Stimulated activated CD4-positive, alpha-beta T cell treated with anti-CD3 and anti-CD28 coated beads, Interleukin-1b, Interleukin-23, amount 100 ng/mL, for 48 hours (primary cell): ENCODE measurements around the gene HSFX1.
"Not testable (repeated sequence)": the region's sequence is repeated elsewhere in the genome, so short reads cannot be mapped to it uniquely, and the experiment has no call there.

Source experiments
- DNase-seq: peaks from one replicate; pipeline ENCODE4 v3.0.0-alpha.2; 2020

Gene HSFX1

DNA sequence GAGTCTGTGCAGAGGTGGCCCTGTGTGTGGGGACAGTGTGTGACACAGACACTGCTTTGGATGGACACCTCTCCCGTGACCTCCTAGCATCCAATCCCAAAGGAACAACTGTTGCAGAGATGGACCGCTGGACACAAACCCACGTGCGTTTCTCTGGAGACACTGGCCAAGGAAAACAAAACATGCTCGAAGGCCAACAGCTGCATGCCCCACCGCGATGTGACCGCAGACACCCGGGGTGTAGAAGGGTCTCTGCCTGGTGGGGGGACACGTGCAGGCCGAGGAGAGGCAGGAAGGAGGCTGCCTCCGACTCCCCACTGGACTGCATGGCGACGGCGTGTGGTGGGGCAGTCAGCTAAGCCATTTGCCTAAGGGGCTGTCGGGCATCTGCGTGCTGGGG is at the start of gene HSFX1:
Gene HSFX1, plus strand, starts transcription at position 301 of the 400 bp plus-strand sequence. CDS start 614 bp downstream, outside the sequence.
- not testable (repeated sequence) for DNase-seq

- not testable (repeated sequence) for DNase-seq
Measured at GRCh38 chrX:149727308-149727707, 46.6 kb upstream of the HSFX1 start.

DNA sequence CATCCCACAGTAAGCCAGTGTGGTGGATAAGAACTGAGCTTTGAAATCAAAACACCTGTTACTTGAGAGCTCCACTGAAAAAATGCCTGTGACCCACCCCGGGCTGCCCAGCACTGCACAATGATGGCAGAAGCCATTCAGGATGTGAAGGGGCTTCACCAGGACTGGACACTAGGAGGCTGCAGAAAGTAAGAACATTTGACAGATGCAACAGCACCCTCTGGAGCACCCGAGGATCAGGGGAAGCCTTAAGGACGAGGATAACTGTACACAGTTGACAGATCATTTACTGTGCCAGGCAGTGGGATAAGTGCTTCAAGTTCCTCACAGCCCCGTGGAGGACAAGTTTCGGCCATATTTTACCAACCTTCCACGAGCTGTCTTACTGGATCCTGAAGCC is 31.6 kb upstream of the HSFX1 start:
- not testable (repeated sequence) for DNase-seq

DNA sequence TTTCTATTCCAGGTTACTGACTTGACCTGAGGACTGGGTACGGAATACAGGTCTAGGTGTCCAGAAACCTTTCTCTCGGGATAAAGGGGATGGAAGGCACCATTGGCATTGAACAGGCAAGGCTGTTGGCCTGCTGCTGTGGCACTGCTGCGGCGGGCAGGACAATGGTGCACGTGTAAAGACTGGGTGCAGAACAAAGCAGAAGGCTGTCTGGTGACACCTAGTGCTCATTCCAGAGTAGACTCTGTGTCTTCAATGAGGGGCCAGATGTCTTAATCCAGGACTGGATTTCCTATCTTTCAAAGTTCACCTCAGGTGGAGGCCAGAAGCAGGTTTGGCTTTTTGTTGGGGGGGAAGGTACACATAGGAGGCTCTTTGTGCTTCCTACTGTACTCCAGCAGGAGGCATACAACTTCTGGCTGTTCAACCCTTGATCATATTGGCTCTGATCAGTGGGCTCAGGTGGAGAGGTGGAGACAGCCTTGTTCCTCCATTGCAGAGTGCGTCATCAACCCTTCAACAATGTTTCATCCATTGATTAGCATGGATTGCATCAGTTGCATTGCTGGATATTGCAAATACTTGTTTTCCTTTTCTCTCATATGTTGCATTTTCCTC is 27.4 kb upstream of the HSFX1 start:
- DNase-seq: not testable (repeated sequence)

- no peak for DNase-seq
Measured at GRCh38 chrX:149757206-149758067, 16.4 kb upstream of the HSFX1 start.

DNA sequence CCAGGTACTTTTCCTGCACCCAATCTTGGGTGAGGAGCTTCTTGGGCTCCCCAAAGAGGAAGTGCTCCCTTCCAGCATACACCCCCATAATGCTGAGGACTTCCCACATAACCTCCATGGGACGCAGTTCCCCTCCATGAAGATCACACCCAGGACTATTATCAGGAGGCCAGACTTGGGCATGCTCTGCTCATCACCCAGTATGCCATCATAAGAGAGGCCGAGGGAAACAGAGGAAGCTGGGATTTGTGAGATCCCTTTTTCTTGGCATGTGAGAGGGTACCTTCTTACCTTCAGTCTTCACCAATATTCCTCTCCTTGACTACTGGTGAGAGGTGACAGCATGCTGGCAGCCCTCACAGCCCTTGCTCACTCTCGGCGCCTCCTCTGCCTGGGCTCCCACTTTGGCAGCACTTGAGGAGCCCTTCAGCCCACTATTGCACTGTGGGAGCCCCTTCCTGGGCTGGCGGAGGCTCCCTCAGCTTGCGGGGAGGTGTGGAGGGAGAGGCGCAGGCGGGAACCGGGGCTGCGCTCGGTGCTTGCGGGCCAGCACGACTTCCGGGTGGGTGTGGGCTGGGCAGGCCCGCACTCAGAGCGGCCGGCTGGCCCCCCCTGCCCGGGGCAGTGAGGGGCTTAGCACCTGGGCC is 15.7 kb upstream of the HSFX1 start:
- no peak for DNase-seq

- not testable (repeated sequence) for DNase-seq
Measured at GRCh38 chrX:149758715-149759078, 15.2 kb upstream of the HSFX1 start.

DNA sequence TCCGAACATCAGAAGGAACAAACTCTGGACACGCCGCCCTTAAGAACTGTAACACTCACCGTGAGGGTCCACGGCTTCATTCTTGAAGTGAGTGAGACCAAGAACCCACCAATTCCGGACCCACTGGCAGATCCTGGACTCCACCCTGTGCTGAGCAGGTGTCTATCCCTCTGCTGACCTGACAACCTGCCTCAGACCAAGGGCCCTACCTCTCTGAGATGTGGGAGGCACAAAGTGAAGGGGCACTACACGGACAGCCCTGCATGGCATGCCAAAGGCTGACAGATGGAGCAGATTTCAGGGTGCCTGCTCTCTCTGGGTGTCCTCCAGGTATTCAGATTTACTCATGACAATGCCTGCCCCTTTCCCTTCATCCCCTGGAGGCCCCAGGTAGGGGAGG is 14.0 kb upstream of the HSFX1 start:
- DNase-seq: no peak

DNA sequence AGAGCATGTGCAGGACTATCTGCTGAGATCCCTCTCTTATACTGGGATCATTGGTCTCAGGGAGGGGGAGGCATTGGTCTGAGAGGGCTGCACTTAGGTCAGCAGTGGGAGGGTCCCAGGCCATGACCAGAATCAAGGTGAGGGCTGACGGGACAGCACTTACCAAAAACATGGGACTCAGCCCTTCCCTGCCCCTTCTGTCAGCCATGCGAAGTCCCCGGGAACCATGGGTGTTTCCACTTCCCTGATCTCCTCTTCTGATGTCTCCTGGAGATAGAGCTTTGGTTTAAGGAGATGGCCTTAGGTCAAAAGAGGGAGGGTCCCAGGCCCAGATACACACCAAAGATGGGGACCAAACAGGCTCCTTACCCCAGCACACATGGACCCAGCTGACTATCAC is 12.9 kb upstream of the HSFX1 start:
- DNase-seq: no peak

- DNase-seq: not testable (repeated sequence)
Measured at GRCh38 chrX:149761858-149762674, 11.8 kb upstream of the HSFX1 start.

- no peak for DNase-seq
Measured at GRCh38 chrX:149762696-149763614, 10.9 kb upstream of the HSFX1 start.

DNA sequence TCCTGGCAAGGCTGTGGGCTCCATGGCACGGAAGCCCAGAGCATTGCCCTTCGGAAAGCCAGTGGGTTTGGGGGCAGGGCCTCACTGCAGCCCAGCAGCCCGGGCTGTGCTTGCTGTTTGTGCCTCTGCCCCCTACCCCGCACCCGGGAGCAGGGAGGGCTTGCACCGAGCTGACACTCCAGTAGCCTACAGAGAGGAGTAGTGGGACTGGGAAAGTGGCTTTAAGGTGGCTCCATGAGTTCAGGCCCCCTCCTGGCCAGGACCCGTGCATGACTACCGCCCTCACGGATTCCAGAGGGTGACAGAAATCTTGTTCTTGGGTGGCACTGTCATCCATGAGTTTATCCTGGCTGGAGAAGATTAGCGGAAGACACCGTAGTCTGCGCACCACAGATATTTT is 3.5 kb upstream of the HSFX1 start:
- DNase-seq: not testable (repeated sequence)

DNA sequence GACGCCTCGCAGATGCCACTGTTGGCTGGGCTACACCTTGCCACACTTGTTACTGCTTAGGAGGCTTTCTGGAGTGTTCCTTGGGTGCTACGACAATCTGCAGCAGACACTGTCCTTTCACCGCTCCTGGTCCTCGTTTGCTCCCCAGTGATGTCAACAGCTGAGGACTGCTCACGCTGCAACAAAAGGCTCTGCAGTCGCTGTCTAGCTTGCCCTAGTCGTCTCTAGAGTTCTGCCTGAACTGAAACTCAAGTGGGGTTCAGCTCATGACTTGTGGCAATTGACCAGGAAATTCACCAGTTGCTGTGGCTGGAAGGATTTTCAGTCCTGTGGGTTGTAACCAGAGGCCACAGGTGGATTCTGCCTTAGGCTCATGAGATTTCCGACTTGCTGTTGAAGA is 842 bp upstream of the HSFX1 start:
- not testable (repeated sequence) for DNase-seq

DNA sequence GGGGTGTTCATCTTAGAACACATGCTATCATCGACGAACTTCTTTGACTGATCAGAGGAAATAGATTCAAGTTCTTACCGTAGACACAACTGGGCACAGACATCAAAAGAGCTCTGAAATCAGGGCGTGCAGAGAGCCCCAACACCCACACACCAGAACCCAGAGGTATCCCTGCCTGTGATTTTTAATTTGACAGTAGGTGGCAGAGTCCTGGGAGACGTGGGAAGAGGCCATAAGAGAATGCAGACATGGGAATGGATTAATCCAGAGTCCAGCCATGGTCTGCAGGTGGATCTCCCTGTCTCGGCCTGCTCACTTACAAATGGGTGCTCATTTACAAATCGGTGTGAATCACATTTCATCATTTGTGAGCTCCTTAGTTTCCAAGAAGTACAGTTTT is 4.1 kb downstream of the HSFX1 start:
- not testable (repeated sequence) for DNase-seq

- not testable (repeated sequence) for DNase-seq
Measured at GRCh38 chrX:149781727-149782126, 7.9 kb downstream of the HSFX1 start, which contains the start of gene MAGEA9. Gene MAGEA9, plus strand, starts transcription at chrX:149781930. Its CDS starts 4,281 bp downstream, at chrX:149786211.

DNA sequence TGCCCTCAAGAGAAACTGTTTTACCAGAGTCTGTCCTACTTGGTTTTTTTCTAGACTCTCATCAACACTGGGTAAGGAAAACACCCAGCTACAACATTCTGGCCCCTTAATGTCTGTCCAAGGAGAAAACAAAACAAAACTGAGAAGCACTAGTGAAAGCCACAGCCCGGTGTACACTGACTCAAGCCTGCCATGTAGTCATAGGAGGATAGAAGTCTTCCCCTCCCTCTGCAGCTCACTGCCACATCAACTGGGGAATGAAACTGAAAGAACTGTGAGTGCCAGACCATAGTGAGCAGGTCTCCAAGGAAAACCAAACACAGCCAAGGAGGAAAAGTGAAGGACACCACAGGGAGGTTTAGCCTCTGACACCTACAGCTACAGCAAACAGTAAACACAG is 21.7 kb downstream of the HSFX1 start:
- DNase-seq: not testable (repeated sequence)

DNA sequence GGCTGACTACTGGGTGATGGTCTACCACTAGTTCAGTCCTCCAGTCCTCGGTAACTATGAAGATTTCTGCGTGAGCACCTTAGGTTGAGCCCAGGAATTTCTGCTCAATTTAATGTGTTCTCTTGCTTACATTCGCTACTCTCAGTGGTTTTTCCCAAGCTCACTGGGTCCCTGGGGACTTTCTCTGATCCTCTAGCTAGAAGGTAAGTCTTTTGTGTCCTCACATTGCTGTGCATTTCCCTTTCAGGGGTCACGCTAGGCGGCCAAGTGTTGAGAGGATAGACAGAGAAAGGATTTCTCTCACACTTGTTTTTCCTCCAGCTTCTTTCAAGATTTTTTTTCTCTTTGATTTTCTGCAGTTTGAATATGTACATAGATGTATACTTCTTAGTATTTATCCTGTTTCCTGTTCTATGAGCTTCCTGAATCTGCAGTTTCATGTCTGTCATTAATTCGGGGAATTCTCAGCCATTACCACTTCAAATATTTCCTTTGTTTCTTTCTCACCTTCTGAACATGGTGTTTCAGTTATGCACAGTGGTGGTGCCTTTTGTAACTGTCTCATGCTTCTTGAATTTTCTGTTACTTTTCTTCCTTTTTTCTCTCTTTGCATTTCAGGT is 25.3 kb downstream of the HSFX1 start:
- no peak for DNase-seq

- no peak for DNase-seq
Measured at GRCh38 chrX:149799938-149800337, 26.1 kb downstream of the HSFX1 start.

GRCh38 chrX:149803458-149804062 is 29.7 kb downstream of the HSFX1 start:
- no peak for DNase-seq

- no peak for DNase-seq
Measured at GRCh38 chrX:149804102-149804501, 30.2 kb downstream of the HSFX1 start.
